SK-N-SH (cell line): Measurements from ENCODE around the gene SLC6A13.

ENCODE experiments used
- CTCF ChIP-seq: fragments of 200-600 bp; sonication (generic); IDR thresholded peaks from 2 replicates; pipeline ENCODE4 v1.6.1; 2017; ENCODE audit warnings: antibody characterized with exemption, mild to moderate bottlenecking, moderate library complexity
- GABPA ChIP-seq: IDR thresholded peaks from 2 replicates; pipeline ENCODE4 v1.4.0; 2012; ENCODE audit warnings: low read depth, mild to moderate bottlenecking
- GATA2 ChIP-seq: sonication (generic); formaldehyde crosslinking; IDR thresholded peaks from 2 replicates; pipeline ENCODE4 v1.5.0; 2020; ENCODE audit warnings: mild to moderate bottlenecking, missing genetic modification reagents
- JUND ChIP-seq: IDR thresholded peaks from 2 replicates; pipeline ENCODE4 v1.4.0; 2012
- RFX5 ChIP-seq: IDR thresholded peaks from 2 replicates; pipeline ENCODE4 v1.6.1; 2012; ENCODE audit warnings: mild to moderate bottlenecking, improper control_type of control experiment, low read length

GRCh38 chr12:288687-289086, 26.1 kb upstream of the SLC6A13 start:
- TF ChIP-seq GATA2 (CRISPR knock-in tag), result no peak
- no peak for TF ChIP-seq JUND
- TF ChIP-seq CTCF, result no peak
- TF ChIP-seq RFX5, result no peak
- TF ChIP-seq GABPA, result no peak
